Omental fat pad (tissue), 4 donors: ENCODE measurements around the gene ACD. TPM values are rescaled to one million over a fixed set of nuclear protein-coding genes. Genes with fewer than 3 reads are reported as not detected.
A peak's percentile ranks its signal among the peaks of the same experiment; 100 is the strongest.

ENCODE experiments used
- ATAC-seq: fragments of 150-250 bp; one replicate; pipeline ENCODE4 v1.9.1; 2016; ENCODE audit warnings: mild to moderate bottlenecking, moderate library complexity; ENCODE audit not compliant: low FRiP score
- DNase-seq: peaks from one replicate; pipeline ENCODE4 v3.0.0-alpha.2; 2019; ENCODE audit warnings: low spot score
- CTCF ChIP-seq, 3 donors: fragments of 450-650 bp; IDR thresholded peaks; one replicate each; pipeline ENCODE4 v1.5.1; 2016 to 2017; ENCODE audit warnings: antibody characterized with exemption in 3 of 3, mild to moderate bottlenecking in 3 of 3, moderate library complexity in 2 of 3
- total RNA-seq, 4 donors: library from RNA; depleted of rRNA; stranded (reverse); fragments of >200 nt; gene quantifications; one replicate each; pipeline ENCODE4 v1.1.0, GENCODE V29; 2016

The ACD gene
- total RNA-seq, result 10 to 100 TPM in 3 of 4 donors, 1 to 10 TPM in 1; 9.5 to 21.3 (median 18.4) TPM

GRCh38 chr16:67659675-67660563 lies at the start of gene ACD:
ACD (minus strand) TSS chr16:67660260; CDS start chr16:67660220, 40 bp downstream.
- ATAC-seq, result peak; percentile 85

GRCh38 chr16:67709050-67709449 lies 49.0 kb upstream of the ACD start:
- TF ChIP-seq CTCF (IDR thresholded peaks at IDR 0.05), result no peak
- ATAC-seq (no peak), DNase-seq (no peak)

More at GRCh38 chr16:67659675-67660563, at the start of gene ACD:
- TF ChIP-seq CTCF (IDR thresholded peaks at IDR 0.05), result no peak
- peak; percentile 58 for DNase-seq

- ATAC-seq, result no peak
These were observed 48.3 kb upstream of the ACD start for GRCh38 chr16:67708368-67708771.

GRCh38 chr16:67707790-67708189 lies 47.7 kb upstream of the ACD start:
- no peak for TF ChIP-seq CTCF (IDR thresholded peaks at IDR 0.05)
- no peak for DNase-seq
- ATAC-seq, result no peak

More at GRCh38 chr16:67708368-67708771, 48.3 kb upstream of the ACD start:
- DNase-seq, result no peak
- no peak for TF ChIP-seq CTCF (IDR thresholded peaks at IDR 0.05)

GRCh38 chr16:67707210-67707609 lies 47.1 kb upstream of the ACD start:
- TF ChIP-seq CTCF (IDR thresholded peaks at IDR 0.05), result no peak
- DNase-seq, result no peak
- no peak for ATAC-seq

GRCh38 chr16:67704110-67704509 lies 44.0 kb upstream of the ACD start:
- no peak for DNase-seq
- ATAC-seq, result no peak

More at GRCh38 chr16:67704110-67704509, 44.0 kb upstream of the ACD start:
- TF ChIP-seq CTCF (IDR thresholded peaks at IDR 0.05), result no peak
